Skeletal muscle satellite cell (primary cell): ENCODE measurements around the gene HTRA3.

ENCODE experiments used
- H3K27me3 ChIP-seq: 2 replicates; pipeline ENCODE4 v1.7.0; 2013; ENCODE audit warnings: low read length; ENCODE audit not compliant: control insufficient read depth, insufficient read depth
- H3K36me3 ChIP-seq: 2 replicates; pipeline ENCODE4 v1.7.0; 2013; ENCODE audit warnings: mild to moderate bottlenecking, control low read depth, low read length; ENCODE audit not compliant: insufficient read depth
- H3K4me1 ChIP-seq: 2 replicates; pipeline ENCODE4 v1.7.0; 2013; ENCODE audit warnings: low read length; ENCODE audit not compliant: control insufficient read depth, insufficient read depth
- H3K4me2 ChIP-seq: 2 replicates; pipeline ENCODE4 v1.7.0; 2013; ENCODE audit warnings: mild to moderate bottlenecking, low read length
- H3K4me3 ChIP-seq: 2 replicates; pipeline ENCODE4 v1.7.0; 2013; ENCODE audit warnings: low read length
- H3K9ac ChIP-seq: 2 replicates; pipeline ENCODE4 v1.7.0; 2013; ENCODE audit warnings: mild to moderate bottlenecking, low read depth, low read length, moderate library complexity
- H3K9me3 ChIP-seq: replicated peaks from 2 replicates; pipeline ENCODE4 v1.7.0; 2013; ENCODE audit warnings: mild to moderate bottlenecking, control low read depth, low read length

Gene HTRA3

DNA sequence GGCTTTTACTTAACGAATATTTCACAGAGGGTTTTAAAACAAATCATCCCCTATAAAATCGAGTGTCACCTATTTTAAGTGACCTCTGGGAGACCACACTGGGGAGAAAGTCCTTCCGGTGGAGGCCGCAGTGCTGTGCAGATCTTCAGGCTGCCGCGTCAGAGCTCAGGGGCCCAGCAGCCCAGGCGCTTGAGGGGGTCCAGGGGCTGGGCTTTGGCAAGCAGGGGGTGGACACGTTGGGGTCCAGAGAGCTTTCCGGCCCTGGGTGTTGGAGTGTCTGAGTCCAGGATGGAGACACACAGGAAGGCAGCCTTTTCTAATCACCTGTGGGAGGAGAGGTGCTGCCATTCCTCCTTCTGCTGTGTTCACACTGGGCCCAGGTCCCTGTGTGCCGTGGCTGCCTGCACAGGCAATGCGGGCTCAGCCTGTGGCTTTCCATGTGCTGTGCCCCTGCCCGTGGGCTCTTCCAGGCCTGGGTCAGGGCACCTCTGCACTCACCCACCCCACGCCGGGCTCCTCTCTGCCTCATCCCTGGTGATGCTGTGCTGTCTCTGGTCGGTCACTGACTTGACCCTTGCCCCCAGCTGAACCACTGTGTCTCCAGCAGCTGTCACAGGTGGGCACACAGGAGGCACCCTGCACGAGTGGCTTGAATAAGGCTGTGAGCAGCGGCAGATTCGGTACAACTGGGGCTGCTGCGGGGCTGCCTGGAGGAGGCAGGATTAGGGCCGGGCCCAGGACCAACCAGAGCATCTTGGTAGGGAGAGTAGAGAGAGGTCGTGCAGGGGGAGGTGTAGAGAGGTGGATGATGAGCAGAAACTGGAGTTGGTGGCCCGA, 10.0 kb downstream of the HTRA3 start:
- Histone ChIP-seq H3K9ac (no peak overlapping the region), H3K4me3 (no peak overlapping the region), H3K36me3 (no peaks in the 10 kb centered on the region), H3K9me3 (no peaks in the 10 kb centered on the region), H3K27me3 (no peaks in the 10 kb centered on the region), H3K4me1 (peaks cover 52% of the 10 kb centered on the region), H3K4me2 (no peak overlapping the region)

DNA sequence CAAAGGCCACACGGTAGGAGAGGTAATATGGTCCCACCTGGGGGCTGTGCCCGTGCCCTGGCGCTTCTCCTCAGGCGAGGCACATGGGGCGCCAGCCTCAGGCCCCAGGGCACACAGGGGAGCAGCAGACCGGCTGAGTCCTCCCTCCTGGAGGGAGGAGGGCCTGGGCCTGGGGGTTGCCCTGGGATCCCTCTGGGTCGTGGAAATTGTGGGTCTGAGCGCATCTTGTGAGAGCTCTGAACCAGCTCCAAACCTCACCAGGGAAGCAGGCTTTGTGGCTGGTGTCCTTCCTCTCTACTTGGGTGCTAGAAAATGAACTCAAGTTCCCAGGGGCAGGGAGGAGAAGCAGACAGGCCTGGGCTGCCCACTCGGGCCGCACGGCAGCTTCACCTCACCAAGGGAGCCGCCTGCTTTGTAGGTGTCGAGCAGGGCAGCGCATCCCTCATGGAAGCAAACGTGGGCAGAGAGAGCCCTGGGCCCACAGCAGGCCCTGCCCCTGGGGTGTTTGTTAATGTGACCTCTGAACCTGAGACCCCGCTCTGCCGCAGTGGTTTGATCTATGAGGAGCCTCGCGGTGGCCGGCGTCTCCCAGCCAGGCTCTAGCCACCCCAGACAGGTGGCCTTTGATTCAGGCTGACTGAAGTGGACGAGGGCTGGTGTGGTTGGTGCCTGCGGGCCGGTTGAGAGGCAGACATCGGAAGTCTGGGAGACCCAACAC, 10.8 kb downstream of the HTRA3 start:
- Histone ChIP-seq H3K9me3 (no peaks in the 10 kb centered on the region), H3K36me3 (no peaks in the 10 kb centered on the region), H3K4me1 (peaks cover 44% of the 10 kb centered on the region), H3K4me2 (no peak overlapping the region), H3K4me3 (no peak overlapping the region), H3K9ac (no peak overlapping the region), H3K27me3 (peaks cover 3% of the 10 kb centered on the region)

- no peaks in the 10 kb centered on the region for H3K9me3 ChIP-seq
- peaks cover 38% of the 10 kb centered on the region for H3K4me1 ChIP-seq
- H3K36me3 ChIP-seq: no peaks in the 10 kb centered on the region
- H3K4me2 ChIP-seq: no peak overlapping the region
- no peak overlapping the region for H3K4me3 ChIP-seq
- H3K27me3 ChIP-seq: peaks cover 9% of the 10 kb centered on the region
- no peak overlapping the region for H3K9ac ChIP-seq
Observed at GRCh38 chr4:8280876-8281440, 11.4 kb downstream of the HTRA3 start.

GRCh38 chr4:8281519-8282133, 12.1 kb downstream of the HTRA3 start:
- peaks cover 9% of the 10 kb centered on the region for H3K27me3 ChIP-seq

DNA sequence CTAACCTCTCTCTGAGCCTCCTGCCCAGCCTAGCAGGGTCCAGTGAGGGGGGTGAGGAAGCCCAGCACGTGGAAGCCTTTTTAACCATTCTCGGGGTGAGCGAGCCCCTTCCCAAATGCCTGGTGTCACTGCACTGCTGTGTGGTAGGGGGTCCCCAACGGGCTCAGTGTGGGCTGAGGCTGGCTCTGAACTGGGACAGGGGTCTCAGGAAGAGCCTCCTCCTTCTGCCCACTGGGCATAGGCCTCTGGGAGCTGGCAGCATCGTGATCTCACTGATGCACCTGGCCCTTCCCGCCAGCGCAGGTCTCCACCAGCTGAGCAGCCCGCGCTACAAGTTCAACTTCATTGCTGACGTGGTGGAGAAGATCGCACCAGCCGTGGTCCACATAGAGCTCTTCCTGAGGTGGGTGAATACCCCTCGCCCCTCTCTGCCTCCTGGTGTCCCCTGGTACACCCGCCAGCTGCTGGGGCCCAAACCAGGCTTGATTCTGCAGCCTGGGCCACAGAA, 12.6 kb downstream of the HTRA3 start:
- Histone ChIP-seq H3K36me3 (no peaks in the 10 kb centered on the region), H3K4me3 (no peak overlapping the region), H3K4me2 (no peak overlapping the region), H3K9ac (no peak overlapping the region), H3K9me3 (no peaks in the 10 kb centered on the region), H3K27me3 (peaks cover 9% of the 10 kb centered on the region), H3K4me1 (peaks cover 25% of the 10 kb centered on the region)

More at GRCh38 chr4:8281519-8282133, 12.1 kb downstream of the HTRA3 start:
- Histone ChIP-seq H3K9ac (no peak overlapping the region), H3K36me3 (no peaks in the 10 kb centered on the region), H3K9me3 (no peaks in the 10 kb centered on the region), H3K4me1 (peaks cover 31% of the 10 kb centered on the region), H3K4me3 (no peak overlapping the region), H3K4me2 (no peak overlapping the region)

DNA sequence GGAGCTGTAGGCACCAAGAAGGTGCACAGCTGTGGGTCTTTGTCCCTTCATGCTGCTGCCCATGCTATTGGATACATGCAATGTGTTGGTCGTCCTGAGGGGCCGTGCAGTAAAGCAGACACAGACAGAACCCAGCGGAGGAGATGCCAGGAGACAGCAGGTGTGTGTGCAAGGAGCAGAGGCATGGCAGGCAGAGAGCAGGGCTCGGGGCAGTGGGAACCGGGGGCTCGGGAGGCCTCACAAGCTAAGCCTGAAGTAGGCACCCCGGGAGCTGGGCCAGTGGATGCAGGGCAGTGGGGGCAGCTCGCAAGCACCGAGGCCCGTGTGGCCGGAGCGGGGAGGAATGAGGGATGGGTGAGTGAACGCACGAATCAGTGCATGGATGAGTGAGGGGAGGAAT, 13.2 kb downstream of the HTRA3 start:
- H3K4me1 ChIP-seq: peaks cover 20% of the 10 kb centered on the region
- H3K36me3 ChIP-seq: no peaks in the 10 kb centered on the region
- peaks cover 9% of the 10 kb centered on the region for H3K27me3 ChIP-seq
- H3K9me3 ChIP-seq: no peaks in the 10 kb centered on the region
- H3K9ac ChIP-seq: no peak overlapping the region
- no peak overlapping the region for H3K4me2 ChIP-seq
- H3K4me3 ChIP-seq: no peak overlapping the region

- H3K9ac ChIP-seq: no peak overlapping the region
- no peak overlapping the region for H3K4me3 ChIP-seq
- peaks cover 9% of the 10 kb centered on the region for H3K27me3 ChIP-seq
- no peaks in the 10 kb centered on the region for H3K36me3 ChIP-seq
- peaks cover 16% of the 10 kb centered on the region for H3K4me1 ChIP-seq
- H3K4me2 ChIP-seq: no peak overlapping the region
- no peaks in the 10 kb centered on the region for H3K9me3 ChIP-seq
Observed at GRCh38 chr4:8283161-8283560, 13.6 kb downstream of the HTRA3 start.

DNA sequence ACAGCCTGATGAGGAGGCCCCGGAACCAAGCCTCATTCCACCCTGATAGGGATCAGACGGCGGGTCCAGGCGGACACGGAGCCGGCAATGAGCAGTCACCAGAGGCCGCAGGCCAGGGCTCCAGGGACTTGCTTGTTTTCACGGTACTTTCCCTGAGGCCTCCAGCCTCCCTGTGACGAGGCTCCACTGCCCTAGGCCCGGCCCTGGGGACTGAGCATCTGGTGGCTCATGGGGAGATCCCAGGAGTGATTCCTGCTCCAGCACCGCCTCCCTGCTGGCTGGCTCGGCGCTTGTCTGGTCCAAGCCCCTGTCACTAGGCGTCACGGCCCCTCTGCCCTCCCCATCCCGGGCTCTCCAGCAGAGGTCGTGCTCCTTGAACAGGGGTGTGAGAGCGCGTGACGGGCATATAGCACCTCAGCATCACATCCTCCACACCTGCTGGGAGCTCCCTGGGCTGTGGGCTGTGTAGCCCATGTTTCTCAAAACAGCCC, 14.1 kb downstream of the HTRA3 start:
- no peak overlapping the region for H3K4me2 ChIP-seq
- no peaks in the 10 kb centered on the region for H3K36me3 ChIP-seq
- no peak overlapping the region for H3K9ac ChIP-seq
- H3K9me3 ChIP-seq: no peaks in the 10 kb centered on the region
- H3K4me3 ChIP-seq: no peak overlapping the region
- H3K27me3 ChIP-seq: peaks cover 9% of the 10 kb centered on the region
- peaks cover 11% of the 10 kb centered on the region for H3K4me1 ChIP-seq

- H3K27me3 ChIP-seq: peaks cover 9% of the 10 kb centered on the region
- H3K4me3 ChIP-seq: no peak overlapping the region
- H3K36me3 ChIP-seq: no peaks in the 10 kb centered on the region
- no peak overlapping the region for H3K4me2 ChIP-seq
- no peak overlapping the region for H3K9ac ChIP-seq
- H3K9me3 ChIP-seq: no peaks in the 10 kb centered on the region
- H3K4me1 ChIP-seq: peaks cover 3% of the 10 kb centered on the region
Observed at GRCh38 chr4:8284391-8284790, 14.8 kb downstream of the HTRA3 start.

DNA sequence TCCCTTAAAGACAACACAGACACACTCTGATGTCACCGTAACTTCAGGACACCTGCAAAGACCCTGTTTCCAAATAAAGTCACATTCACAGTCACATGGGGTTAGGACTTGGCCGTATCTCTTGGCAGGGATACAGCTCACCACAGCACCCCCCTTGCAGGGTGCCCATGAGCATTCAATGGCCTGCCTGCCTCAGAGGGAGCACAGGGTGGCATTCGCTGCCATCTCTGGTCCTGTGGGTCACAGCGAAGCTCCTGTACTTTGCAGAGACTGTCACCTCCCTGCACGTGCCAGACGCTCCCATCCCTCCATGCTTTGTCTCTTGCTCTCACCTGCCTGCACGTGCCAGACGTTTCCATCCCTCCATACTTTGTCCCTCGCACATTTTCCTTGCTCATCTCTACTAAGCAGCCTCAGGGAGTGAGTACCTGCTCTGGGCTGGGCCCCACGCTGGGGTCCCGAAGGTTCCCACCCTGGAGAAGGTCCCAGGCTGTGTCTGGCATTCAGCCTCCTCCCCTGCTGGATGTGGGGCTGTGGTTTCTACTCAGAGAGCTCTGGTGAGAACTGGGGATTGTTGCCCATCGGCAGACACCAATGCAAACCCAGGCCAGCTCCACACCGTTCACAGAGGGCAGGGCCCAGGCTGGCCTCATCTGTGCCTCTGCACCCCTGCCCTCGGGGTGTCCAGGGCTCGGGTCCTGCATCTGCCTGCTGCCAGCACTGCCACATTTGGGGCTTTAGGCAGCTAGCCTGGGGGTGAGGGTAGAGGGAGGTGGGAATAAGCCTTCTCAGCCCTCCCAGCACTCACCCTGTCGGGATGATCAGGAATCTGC, 15.8 kb downstream of the HTRA3 start:
- peaks cover 9% of the 10 kb centered on the region for H3K27me3 ChIP-seq
- no peak overlapping the region for H3K9ac ChIP-seq
- no peaks in the 10 kb centered on the region for H3K36me3 ChIP-seq
- H3K4me1 ChIP-seq: no peaks in the 10 kb centered on the region
- no peaks in the 10 kb centered on the region for H3K9me3 ChIP-seq
- H3K4me2 ChIP-seq: no peak overlapping the region
- H3K4me3 ChIP-seq: no peak overlapping the region
